Activated CD4-positive, alpha-beta memory T cell treated with anti-CD3 and anti-CD28 coated beads, Interleukin-2, amount 10 ng/mL, durations not matched to agents 7 days and 5 days (primary cell): ENCODE results near the gene ALDH1A1. TPM values are rescaled to one million over a fixed set of nuclear protein-coding genes. Genes with fewer than 3 reads are reported as not detected.

ENCODE experiments used
- CTCF ChIA-PET: fragments of 350-600 bp; sonication (Branson Sonifier 250); formaldehyde crosslinking; loops from one replicate; lab custom pipeline; 2021; ENCODE audit warnings: antibody characterized with exemption, inconsistent platforms; lab: Charles Lee
- POLR2A ChIA-PET: fragments of 350-600 bp; sonication (Branson Sonifier 250); formaldehyde crosslinking; loops from one replicate; lab custom pipeline; 2021; ENCODE audit warnings: antibody characterized with exemption; lab: Charles Lee
- DNase-seq: peaks from one replicate; pipeline ENCODE4 v3.0.0-alpha.2; 2020
- H3K27ac Mint-ChIP-seq: one replicate; pipeline ENCODE4 v1.8.0; 2021; ENCODE audit warnings: mild to moderate bottlenecking, mixed read lengths
- H3K27me3 Mint-ChIP-seq: one replicate; pipeline ENCODE4 v1.8.0; 2021; ENCODE audit warnings: mixed read lengths
- H3K36me3 Mint-ChIP-seq: one replicate; pipeline ENCODE4 v1.8.0; 2021; ENCODE audit warnings: low read depth, mixed read lengths
- H3K4me1 Mint-ChIP-seq: one replicate; pipeline ENCODE4 v1.8.0; 2021; ENCODE audit warnings: mixed read lengths
- H3K4me3 Mint-ChIP-seq: one replicate; pipeline ENCODE4 v1.8.0; 2021; ENCODE audit warnings: mild to moderate bottlenecking, mixed read lengths
- H3K9me3 Mint-ChIP-seq: one replicate; pipeline ENCODE4 v1.8.0; 2021; ENCODE audit warnings: mixed read lengths
- total RNA-seq, 2 experiments: library from RNA; stranded (reverse); gene quantifications; one replicate each; pipeline ENCODE4 v1.2.3, GENCODE V29; 2021

Gene ALDH1A1
- total RNA-seq, 2 experiments from 2014 or later, result not detected

DNA sequence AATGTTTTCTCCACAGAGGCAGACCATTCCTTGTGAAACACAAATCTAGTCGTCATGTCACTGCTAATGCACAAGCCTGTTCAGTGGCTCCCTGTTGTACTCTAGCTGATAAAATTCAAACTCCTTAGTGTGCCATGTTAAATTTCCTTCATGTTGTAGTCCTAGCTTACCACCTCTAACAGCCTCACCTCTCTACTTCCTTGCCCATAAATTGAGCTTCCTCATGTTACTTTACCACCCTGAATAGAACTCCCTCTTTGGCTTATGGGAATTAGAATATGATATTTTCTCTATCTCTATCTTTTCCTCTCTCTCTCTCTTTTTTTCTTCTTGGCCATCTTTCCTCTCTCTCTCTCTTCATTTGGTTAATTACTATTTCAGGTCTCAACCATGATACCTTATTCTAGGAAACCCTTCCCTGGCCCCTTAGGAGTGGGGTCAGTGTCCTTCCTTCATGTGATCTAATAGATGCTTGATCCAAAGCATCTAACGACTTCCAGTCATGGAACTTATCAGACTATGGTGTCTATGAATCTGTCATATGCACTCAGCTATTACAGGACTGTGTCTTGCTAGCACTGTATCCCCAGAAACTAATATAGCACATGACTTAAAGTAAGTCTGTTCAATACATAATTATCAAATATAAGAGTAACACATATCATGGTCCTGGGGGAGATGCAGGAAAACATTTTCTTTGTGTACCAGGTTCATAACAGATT, 31.5 kb upstream of the ALDH1A1 start:
- Mint-ChIP-seq H3K4me1 (no peaks in the 10 kb centered on the region), H3K36me3 (no peaks in the 10 kb centered on the region), H3K27me3 (no peaks in the 10 kb centered on the region), H3K4me3 (no peak overlapping the region), H3K27ac (no peak overlapping the region), H3K9me3 (no peaks in the 10 kb centered on the region)
- CTCF ChIA-PET, result no interaction called here
- DNase-seq, result no peak
- POLR2A ChIA-PET, result no interaction called here

- Mint-ChIP-seq H3K4me3 (no peak overlapping the region), H3K27me3 (no peaks in the 10 kb centered on the region), H3K36me3 (no peaks in the 10 kb centered on the region), H3K4me1 (no peaks in the 10 kb centered on the region), H3K27ac (no peak overlapping the region), H3K9me3 (no peaks in the 10 kb centered on the region)
- ChIA-PET CTCF (no interaction called here), POLR2A (no interaction called here)
- DNase-seq, result no peak
Measured at GRCh38 chr9:72983512-72984225, 30.8 kb upstream of the ALDH1A1 start.

GRCh38 chr9:72983056-72983455, 30.2 kb upstream of the ALDH1A1 start:
- POLR2A ChIA-PET, result no interaction called here
- CTCF ChIA-PET, result no interaction called here
- H3K4me1 Mint-ChIP-seq, result no peaks in the 10 kb centered on the region
- H3K4me3 Mint-ChIP-seq, result no peak overlapping the region
- no peak overlapping the region for H3K27ac Mint-ChIP-seq
- DNase-seq, result no peak
- H3K9me3 Mint-ChIP-seq, result no peaks in the 10 kb centered on the region
- no peaks in the 10 kb centered on the region for H3K27me3 Mint-ChIP-seq
- H3K36me3 Mint-ChIP-seq, result no peaks in the 10 kb centered on the region

DNA sequence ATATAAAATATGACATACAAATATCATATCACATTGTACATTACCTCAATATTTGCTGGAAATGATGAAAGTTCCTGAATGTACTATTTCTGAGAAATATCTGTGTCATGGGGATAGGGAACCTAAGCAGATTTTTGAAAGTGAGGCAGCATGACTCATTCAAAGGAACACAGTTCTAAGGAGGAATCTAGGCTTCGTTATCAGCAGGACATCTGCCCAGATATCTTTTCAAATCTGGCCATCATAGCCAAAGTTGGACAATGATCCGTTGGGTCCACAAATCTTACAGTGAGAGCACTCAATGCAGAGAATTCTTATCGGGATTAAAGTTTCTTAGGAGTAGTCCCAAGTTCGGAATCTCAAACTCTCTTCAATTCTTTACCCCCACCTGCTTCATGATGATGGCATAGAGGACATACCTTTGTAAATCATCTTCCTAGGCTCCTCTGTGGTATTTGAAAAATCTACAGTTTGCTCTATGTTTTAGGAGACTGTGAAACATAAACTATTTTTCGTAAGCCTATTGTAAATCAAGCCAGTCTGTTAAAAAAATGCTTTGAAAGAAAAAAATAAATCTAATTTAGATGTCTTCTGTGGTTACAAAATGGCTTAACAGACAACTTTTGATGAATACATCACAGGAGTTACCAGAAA, 29.4 kb upstream of the ALDH1A1 start:
- Mint-ChIP-seq H3K4me3 (no peak overlapping the region), H3K4me1 (no peaks in the 10 kb centered on the region), H3K27ac (no peak overlapping the region), H3K36me3 (no peaks in the 10 kb centered on the region), H3K27me3 (no peaks in the 10 kb centered on the region), H3K9me3 (no peaks in the 10 kb centered on the region)
- ChIA-PET CTCF (no interaction called here), POLR2A (no interaction called here)
- no peak for DNase-seq

DNA sequence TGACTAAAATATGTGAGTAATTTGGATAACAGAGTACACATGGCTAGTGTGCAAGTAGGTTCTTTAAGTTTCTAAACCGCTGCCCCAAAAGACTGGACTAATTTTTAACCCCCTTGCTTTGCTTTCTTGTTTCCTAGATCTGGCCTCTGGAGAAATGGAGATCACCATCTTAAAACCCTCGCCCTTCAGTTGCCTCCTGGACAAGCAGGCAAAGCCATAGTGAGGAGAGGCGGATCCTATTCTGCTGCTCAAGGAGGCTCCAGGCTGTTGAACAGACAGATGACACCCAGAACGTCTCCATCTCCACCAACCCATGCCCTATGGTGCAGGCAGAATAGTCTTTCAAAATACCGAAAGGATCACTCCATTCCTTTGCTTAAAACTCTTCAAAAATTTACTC, 28.6 kb upstream of the ALDH1A1 start:
- Mint-ChIP-seq H3K36me3 (no peaks in the 10 kb centered on the region), H3K4me1 (no peaks in the 10 kb centered on the region), H3K27ac (no peak overlapping the region), H3K27me3 (no peaks in the 10 kb centered on the region), H3K9me3 (no peaks in the 10 kb centered on the region), H3K4me3 (no peak overlapping the region)
- CTCF ChIA-PET, result no interaction called here
- DNase-seq, result no peak
- POLR2A ChIA-PET, result no interaction called here

GRCh38 chr9:72980600-72981265, 27.9 kb upstream of the ALDH1A1 start:
- Mint-ChIP-seq H3K36me3 (no peaks in the 10 kb centered on the region), H3K4me3 (no peak overlapping the region), H3K9me3 (no peaks in the 10 kb centered on the region), H3K27me3 (no peaks in the 10 kb centered on the region), H3K27ac (no peak overlapping the region), H3K4me1 (no peaks in the 10 kb centered on the region)
- ChIA-PET CTCF (no interaction called here), POLR2A (no interaction called here)
- DNase-seq, result no peak

DNA sequence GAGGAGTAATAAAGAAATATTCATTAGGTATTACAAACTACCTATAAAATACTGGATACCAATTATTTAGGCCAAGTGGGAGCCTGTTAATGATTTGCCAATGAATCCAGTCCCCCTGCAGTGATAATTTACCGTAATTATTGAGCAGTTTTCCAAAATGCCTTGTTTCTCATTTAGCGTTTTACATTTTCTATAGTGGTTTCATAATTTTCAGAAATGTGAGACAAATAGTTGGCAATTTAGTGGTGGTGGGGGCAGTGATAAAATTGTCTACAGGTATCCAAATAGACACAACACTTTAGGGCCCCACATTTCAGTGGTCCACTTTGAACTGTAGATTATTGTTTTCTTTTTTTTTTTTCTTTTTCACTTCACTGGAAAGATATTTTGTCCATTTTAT, 27.3 kb upstream of the ALDH1A1 start:
- Mint-ChIP-seq H3K4me3 (no peak overlapping the region), H3K4me1 (no peaks in the 10 kb centered on the region), H3K27me3 (no peaks in the 10 kb centered on the region), H3K36me3 (no peaks in the 10 kb centered on the region), H3K9me3 (no peaks in the 10 kb centered on the region), H3K27ac (no peak overlapping the region)
- no peak for DNase-seq
- POLR2A ChIA-PET, result no interaction called here
- CTCF ChIA-PET, result no interaction called here

GRCh38 chr9:72979405-72980100, 26.7 kb upstream of the ALDH1A1 start:
- Mint-ChIP-seq H3K9me3 (no peaks in the 10 kb centered on the region), H3K4me1 (no peaks in the 10 kb centered on the region), H3K27me3 (no peaks in the 10 kb centered on the region), H3K4me3 (no peak overlapping the region), H3K36me3 (no peaks in the 10 kb centered on the region), H3K27ac (no peak overlapping the region)
- ChIA-PET POLR2A (no interaction called here), CTCF (no interaction called here)
- DNase-seq, result no peak

DNA sequence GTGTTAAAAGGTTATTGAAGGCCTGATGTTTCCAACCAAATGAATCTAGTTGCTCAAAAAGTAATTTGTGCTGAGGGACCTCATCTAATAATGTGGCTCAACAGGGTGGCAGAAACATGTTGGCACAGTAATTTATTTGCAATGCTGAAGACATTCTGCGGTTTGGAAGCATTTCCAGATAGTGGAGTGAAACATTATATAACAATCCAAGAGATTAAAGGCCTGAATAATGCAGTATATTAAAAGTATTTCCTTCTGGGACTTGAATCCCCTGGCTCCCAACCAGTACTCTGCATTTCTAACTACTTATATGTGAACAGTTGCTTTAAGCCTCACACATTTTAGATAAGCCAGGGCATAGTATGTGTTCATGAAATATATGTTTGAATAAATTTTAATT, 25.9 kb upstream of the ALDH1A1 start:
- Mint-ChIP-seq H3K27me3 (no peaks in the 10 kb centered on the region), H3K4me1 (no peaks in the 10 kb centered on the region), H3K36me3 (no peaks in the 10 kb centered on the region), H3K27ac (no peak overlapping the region), H3K9me3 (no peaks in the 10 kb centered on the region), H3K4me3 (no peak overlapping the region)
- no peak for DNase-seq
- ChIA-PET POLR2A (no interaction called here), CTCF (no interaction called here)

DNA sequence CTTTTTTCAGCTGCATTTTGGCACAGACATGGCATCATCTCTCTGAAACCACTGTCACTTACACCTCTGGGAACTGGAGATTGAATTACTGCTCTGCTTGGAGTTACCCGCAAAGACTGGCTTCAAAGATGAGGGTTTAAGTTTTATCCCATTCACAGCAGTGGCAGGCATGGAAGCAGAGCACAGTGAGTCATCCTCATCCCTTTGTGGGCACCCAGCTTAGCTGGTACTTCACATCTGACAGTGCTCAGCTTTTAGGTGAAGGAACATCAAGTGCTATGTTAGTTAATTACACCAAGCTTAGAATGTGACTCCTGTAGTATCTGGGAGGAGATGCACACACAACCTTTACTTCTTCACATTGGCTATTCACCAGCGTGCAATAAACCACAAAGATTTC, 24.8 kb upstream of the ALDH1A1 start:
- CTCF ChIA-PET, result interaction anchor here (0.7 to 1.0 kb wide), 2 partner anchors 45 to 224 kb away, joined by 3 read pairs; no protein-coding TSS in a partner anchor

GRCh38 chr9:72974501-72974900, 21.6 kb upstream of the ALDH1A1 start:
- H3K4me1 Mint-ChIP-seq, result no peaks in the 10 kb centered on the region
- CTCF ChIA-PET, result no interaction called here
- no peaks in the 10 kb centered on the region for H3K36me3 Mint-ChIP-seq
- no peak overlapping the region for H3K4me3 Mint-ChIP-seq
- H3K9me3 Mint-ChIP-seq, result no peaks in the 10 kb centered on the region
- POLR2A ChIA-PET, result no interaction called here
- peaks cover 1% of the 10 kb centered on the region for H3K27me3 Mint-ChIP-seq
- no peak for DNase-seq
- H3K27ac Mint-ChIP-seq, result no peak overlapping the region

More for the DNA sequence above, 24.8 kb upstream of the ALDH1A1 start:
- POLR2A ChIA-PET, result no interaction called here
- Mint-ChIP-seq H3K4me1 (no peaks in the 10 kb centered on the region), H3K9me3 (no peaks in the 10 kb centered on the region), H3K27me3 (no peaks in the 10 kb centered on the region), H3K36me3 (no peaks in the 10 kb centered on the region), H3K4me3 (no peak overlapping the region), H3K27ac (no peak overlapping the region)
- no peak for DNase-seq

DNA sequence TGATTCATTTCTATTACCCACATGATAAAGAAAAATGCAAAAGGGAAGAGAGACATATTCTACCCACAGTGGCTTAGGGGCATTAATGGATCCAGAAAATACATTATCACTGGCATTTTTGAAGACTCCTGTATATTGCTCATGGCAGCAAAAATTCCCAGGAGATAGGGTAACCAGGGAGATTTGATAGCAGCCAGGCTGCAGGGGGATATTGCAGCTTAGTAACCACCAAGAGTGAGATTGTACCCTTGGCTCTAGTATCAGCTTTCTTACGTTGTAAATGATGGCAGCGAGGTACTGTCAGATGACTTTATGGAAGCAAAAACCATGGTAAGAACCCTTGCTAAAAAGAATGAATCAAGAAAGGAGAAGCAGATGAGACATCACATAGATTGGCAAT, 19.8 kb upstream of the ALDH1A1 start:
- no peaks in the 10 kb centered on the region for H3K9me3 Mint-ChIP-seq
- no peaks in the 10 kb centered on the region for H3K36me3 Mint-ChIP-seq
- H3K27ac Mint-ChIP-seq, result no peak overlapping the region
- POLR2A ChIA-PET, result no interaction called here
- H3K4me1 Mint-ChIP-seq, result no peaks in the 10 kb centered on the region
- H3K27me3 Mint-ChIP-seq, result peaks cover 1% of the 10 kb centered on the region
- DNase-seq, result no peak
- CTCF ChIA-PET, result no interaction called here
- no peak overlapping the region for H3K4me3 Mint-ChIP-seq

GRCh38 chr9:72971411-72971810, 18.6 kb upstream of the ALDH1A1 start:
- no peak for DNase-seq
- POLR2A ChIA-PET, result no interaction called here

More at GRCh38 chr9:72971411-72971810, 18.6 kb upstream of the ALDH1A1 start:
- H3K36me3 Mint-ChIP-seq, result no peaks in the 10 kb centered on the region
- H3K27me3 Mint-ChIP-seq, result peaks cover 1% of the 10 kb centered on the region
- no peak overlapping the region for H3K27ac Mint-ChIP-seq
- CTCF ChIA-PET, result no interaction called here
- H3K4me3 Mint-ChIP-seq, result no peak overlapping the region
- no peaks in the 10 kb centered on the region for H3K9me3 Mint-ChIP-seq
- no peaks in the 10 kb centered on the region for H3K4me1 Mint-ChIP-seq
